Inferior parietal cortex (tissue), 1 donor: ENCODE measurements around the gene SCRN2.

Experiments used
- DNase-seq: peaks from one replicate; pipeline ENCODE4 v3.0.0-alpha.2; 2016; ENCODE audit errors: extremely low spot score

Gene SCRN2

DNA sequence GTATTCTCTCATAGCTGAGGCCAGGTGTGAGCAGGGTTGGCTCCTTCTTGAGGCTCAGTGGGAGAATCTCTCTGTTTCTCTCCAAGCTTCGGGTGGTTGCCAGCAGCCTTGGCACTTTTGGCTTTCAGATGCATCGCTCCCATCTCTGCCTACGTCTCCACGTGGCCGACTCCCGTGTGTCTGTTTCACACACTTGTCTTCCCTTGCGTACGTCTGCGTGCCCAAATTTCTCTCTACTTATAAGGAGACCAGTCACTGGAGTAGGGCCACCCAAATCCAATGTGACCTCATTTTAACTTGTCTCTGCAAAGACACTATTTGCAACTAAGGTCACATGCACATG lies 34.2 kb downstream of the SCRN2 start:
- DNase-seq, result peak; percentile 23

DNA sequence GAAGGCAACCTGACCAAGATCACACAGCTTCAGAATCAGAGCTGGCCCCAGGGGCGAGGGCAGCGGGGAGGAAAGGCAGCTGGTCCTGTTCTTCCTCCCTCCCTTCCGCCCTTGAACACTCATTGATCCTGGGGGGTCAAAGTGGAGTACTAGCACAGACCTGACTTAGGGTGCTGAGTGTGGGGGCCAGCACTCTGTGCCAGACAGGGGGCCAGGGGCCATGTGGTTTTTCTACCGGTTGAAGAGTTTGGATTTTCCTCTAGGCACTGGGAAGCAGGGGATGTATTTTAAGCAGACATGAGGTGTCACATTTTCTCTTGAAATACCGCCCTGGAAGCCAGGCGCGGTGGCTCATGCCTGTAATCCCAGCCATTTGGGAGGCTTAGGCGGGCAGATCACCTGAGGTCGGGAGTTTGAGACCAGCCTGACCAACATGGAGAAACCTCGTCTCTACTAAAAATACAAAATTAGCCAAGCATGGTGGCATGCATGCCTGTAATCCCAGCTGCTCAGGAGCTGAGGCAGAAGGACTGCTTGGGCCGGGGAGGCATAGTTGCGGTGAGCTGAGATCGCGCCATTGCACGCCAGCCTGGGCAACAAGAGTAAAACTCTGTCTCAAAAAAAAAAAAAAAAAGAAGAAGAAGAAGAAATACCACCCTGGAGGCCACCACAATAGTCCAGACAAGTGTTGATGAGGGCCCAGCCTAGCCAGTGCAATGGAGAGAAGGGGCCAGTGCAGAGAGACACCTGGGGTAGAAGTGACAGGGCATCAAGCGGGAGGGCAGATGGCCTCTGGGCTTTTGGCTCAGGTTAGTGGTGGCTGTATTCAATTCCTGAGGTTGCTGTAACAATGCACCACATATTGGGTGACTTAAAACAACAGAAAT lies 34.8 kb downstream of the SCRN2 start:
- DNase-seq, result no peak

DNA sequence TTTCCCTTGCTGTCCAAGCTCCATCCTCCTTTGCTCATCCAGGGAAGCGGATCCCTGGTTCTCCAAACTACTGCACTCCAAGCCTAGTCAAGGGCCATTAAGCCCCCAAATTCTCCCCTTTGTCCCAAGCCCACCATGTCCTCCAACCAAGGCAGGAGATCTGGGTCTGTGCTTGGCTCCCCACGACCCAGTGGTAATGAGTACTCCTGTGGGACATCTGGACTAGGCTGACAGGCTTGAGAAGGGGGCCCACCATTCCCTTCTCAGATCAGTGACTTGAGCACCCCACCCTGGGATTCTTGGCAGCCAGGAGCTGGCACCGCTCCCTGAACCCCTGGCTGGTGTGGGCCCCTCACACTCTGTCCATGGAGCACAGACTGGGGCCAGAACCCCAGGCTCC lies 36.6 kb downstream of the SCRN2 start:
- DNase-seq, result no peak

DNA sequence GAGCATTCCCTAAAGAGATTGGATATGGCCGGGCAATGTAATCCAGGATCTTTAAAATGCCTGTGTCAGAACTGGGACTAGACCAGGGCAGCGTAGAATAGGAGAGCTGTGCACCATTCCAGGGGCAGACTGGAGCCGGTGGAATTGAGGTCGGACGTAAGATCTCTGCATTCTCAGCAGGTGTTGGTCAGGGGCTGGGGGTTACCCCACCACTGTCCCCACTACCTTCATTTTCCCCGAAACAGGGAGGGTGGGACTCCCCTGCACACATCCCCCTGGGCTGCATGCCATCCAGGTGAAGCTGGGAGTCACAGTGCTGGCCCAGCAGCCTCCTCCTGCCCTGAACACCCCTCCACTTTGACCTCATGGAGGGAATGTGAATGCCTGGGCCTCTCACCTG lies 37.3 kb downstream of the SCRN2 start:
- no peak for DNase-seq

DNA sequence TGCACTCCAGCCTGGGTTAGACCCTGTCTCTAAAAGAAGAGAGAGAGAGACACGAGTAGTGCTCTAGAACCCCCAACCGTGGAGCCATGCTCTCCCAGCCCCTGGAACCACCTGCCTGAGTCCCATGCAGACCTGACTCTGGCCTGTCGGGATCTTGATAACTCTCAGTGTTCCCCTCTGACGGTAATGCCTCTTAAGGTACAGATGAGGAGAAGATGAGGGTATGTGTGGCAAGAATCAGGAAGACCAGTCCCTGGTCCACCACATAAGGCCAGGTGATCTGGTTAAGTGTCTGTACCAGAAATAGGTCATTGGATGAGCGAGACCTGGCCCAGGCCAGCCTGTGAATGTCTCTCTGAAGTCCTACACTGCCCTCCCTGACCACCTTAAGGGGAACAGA lies 37.9 kb downstream of the SCRN2 start:
- DNase-seq, result no peak

DNA sequence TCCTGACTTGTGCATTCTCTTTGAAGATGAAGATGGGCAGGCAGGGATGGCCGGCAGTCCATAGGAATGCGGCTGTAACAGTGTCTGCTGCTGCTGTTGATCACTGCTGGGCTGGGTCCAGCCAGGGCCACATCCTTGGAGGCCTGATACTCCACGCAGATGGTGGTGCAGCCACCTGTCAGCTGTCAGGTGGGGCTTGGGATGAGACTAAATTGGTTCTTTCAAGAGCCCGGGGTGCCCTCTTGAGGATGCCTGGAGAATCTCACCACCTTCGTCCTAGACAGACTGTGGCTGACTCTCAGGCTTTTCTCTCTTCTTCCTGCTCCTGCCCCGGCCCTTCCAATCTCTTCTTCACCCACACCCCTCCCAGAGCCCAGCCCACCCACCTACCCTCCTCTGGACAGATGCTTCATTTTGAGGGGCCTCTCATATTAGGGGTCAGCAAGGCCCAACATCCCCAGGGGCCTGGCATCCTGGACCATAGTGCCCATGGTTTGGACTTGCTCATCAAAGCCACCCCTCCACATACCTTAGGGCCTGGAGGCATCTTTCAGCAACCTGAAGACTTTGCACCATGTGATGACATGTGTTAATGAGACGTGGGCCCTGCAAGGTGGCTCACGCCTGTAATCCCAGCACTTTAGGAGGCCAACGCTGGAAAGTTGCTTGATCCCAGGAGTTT lies 38.6 kb downstream of the SCRN2 start:
- peak; percentile 33 for DNase-seq

GRCh38 chr17:47801906-47802305 lies 39.2 kb downstream of the SCRN2 start:
- DNase-seq, result no peak

GRCh38 chr17:47801176-47801765 lies 39.8 kb downstream of the SCRN2 start:
- DNase-seq, result no peak

GRCh38 chr17:47800686-47801085 lies 40.4 kb downstream of the SCRN2 start:
- DNase-seq, result no peak

GRCh38 chr17:47797797-47798196 lies 43.3 kb downstream of the SCRN2 start:
- no peak for DNase-seq

DNA sequence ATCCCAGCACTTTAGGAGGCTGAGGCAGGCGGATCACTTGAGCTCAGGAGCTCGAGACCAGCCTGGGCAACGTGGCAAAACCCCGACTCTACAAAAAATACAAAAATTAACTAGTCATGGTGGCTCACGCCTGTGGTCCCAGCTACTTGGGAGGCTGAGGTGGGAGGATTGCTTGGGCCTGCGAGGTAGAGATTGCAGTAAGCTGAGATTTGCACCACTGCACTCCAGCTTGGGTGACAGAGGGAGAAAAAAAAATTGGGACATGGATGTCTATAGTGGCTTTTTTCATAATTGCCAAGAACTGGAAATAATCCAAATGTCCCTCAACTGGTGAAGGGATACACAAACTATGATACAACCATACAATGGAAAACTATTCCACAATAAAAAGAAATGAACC lies 48.1 kb downstream of the SCRN2 start:
- no peak for DNase-seq

DNA sequence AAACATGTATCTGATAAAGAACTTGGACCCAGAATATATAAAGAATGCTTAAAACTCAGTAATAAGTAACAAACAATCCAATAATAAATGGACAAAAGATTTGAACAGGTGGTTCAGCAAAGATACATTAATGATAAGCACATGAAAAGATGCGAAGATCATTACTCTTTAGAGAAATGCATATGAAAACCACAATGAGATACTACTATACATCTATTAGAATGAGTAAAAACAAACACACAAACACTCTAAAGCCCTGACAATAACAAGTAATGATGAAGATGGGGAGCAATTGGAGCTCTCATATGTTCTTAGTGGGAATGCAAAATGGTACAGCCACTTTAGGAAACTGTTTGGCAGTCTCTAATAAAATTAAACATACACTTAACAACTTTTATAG lies 48.6 kb downstream of the SCRN2 start:
- DNase-seq, result no peak

GRCh38 chr17:47791025-47791424 lies 50.0 kb downstream of the SCRN2 start:
- DNase-seq, result no peak

GRCh38 chr17:47789611-47790561 lies 51.2 kb downstream of the SCRN2 start:
- peak; percentile 23 for DNase-seq
